GM08714 (cell line): ENCODE measurements around the gene AXIN2.

Experiments used
- H3K4me3 ChIP-seq: fragments of 200-500 bp; sonication (Bioruptor generic); 2 replicates; pipeline ENCODE4 v1.5.1; 2014; ENCODE audit warnings: mild to moderate bottlenecking, low read length, inconsistent platforms
- ZNF274 ChIP-seq: IDR thresholded peaks from 2 replicates; pipeline ENCODE4 v1.6.1; 2012; ENCODE audit warnings: mild to moderate bottlenecking, low read depth, low read length

Gene AXIN2

GRCh38 chr17:65589321-65589720 lies 27.9 kb upstream of the AXIN2 start:
- no peak overlapping the region for H3K4me3 ChIP-seq
- no peak for TF ChIP-seq ZNF274

GRCh38 chr17:65588181-65588808 lies 26.8 kb upstream of the AXIN2 start:
- TF ChIP-seq ZNF274, result no peak
- H3K4me3 ChIP-seq, result no peak overlapping the region

- no peak overlapping the region for H3K4me3 ChIP-seq
- TF ChIP-seq ZNF274, result no peak
These were observed 26.2 kb upstream of the AXIN2 start for GRCh38 chr17:65587534-65588180.

- no peak overlapping the region for H3K4me3 ChIP-seq
- no peak for TF ChIP-seq ZNF274
These were observed 25.5 kb upstream of the AXIN2 start for GRCh38 chr17:65586899-65587298.

GRCh38 chr17:65584604-65585521 lies 23.4 kb upstream of the AXIN2 start:
- no peak overlapping the region for H3K4me3 ChIP-seq
- TF ChIP-seq ZNF274, result no peak

GRCh38 chr17:65583921-65584603 lies 22.6 kb upstream of the AXIN2 start:
- no peak overlapping the region for H3K4me3 ChIP-seq
- TF ChIP-seq ZNF274, result no peak

- H3K4me3 ChIP-seq, result no peak overlapping the region
- no peak for TF ChIP-seq ZNF274
These were observed 15.5 kb upstream of the AXIN2 start for GRCh38 chr17:65576939-65577338.

- no peak overlapping the region for H3K4me3 ChIP-seq
These were observed 11.8 kb upstream of the AXIN2 start for GRCh38 chr17:65573282-65573602.

GRCh38 chr17:65572581-65573281 lies 11.3 kb upstream of the AXIN2 start:
- no peak overlapping the region for H3K4me3 ChIP-seq
- TF ChIP-seq ZNF274, result no peak

More at GRCh38 chr17:65573282-65573602, 11.8 kb upstream of the AXIN2 start:
- no peak for TF ChIP-seq ZNF274

- H3K4me3 ChIP-seq, result no peak overlapping the region
- TF ChIP-seq ZNF274, result no peak
These were observed 10.7 kb upstream of the AXIN2 start for GRCh38 chr17:65572186-65572580.

- no peak overlapping the region for H3K4me3 ChIP-seq
- TF ChIP-seq ZNF274, result no peak
These were observed 7.5 kb upstream of the AXIN2 start for GRCh38 chr17:65568918-65569317.

GRCh38 chr17:65567566-65567965 lies 6.1 kb upstream of the AXIN2 start:
- no peak overlapping the region for H3K4me3 ChIP-seq
- no peak for TF ChIP-seq ZNF274

GRCh38 chr17:65565559-65565958 lies 4.1 kb upstream of the AXIN2 start:
- no peak for TF ChIP-seq ZNF274
- H3K4me3 ChIP-seq, result no peak overlapping the region

- no peak for TF ChIP-seq ZNF274
- no peak overlapping the region for H3K4me3 ChIP-seq
These were observed 3.3 kb upstream of the AXIN2 start for GRCh38 chr17:65564793-65565192.
